ENCODE data around the gene KCNIP1. TPM values are rescaled to one million over a fixed set of nuclear protein-coding genes. Genes with fewer than 3 reads are reported as not detected.
"Not testable (repeated sequence)": the region's sequence is repeated elsewhere in the genome, so short reads cannot be mapped to it uniquely, and the experiment has no call there.

The KCNIP1 gene
- total RNA-seq, 1 donor from 2014 or later: not detected

GRCh38 chr5:170536525-170536924 lies 32.7 kb downstream of the KCNIP1 start:
- no peak for DNase-seq (ENCODE audit: low read depth, low spot score)

GRCh38 chr5:170537451-170538095 lies 33.8 kb downstream of the KCNIP1 start:
- no peak for DNase-seq (ENCODE audit: low read depth, low spot score)

GRCh38 chr5:170538096-170538465 lies 34.3 kb downstream of the KCNIP1 start:
- DNase-seq (ENCODE audit: low read depth, low spot score): no peak

- no peak for DNase-seq (ENCODE audit: low read depth, low spot score)
Observed at GRCh38 chr5:170538696-170539586, 35.1 kb downstream of the KCNIP1 start.

- DNase-seq (ENCODE audit: low read depth, low spot score): no peak
Observed at GRCh38 chr5:170540271-170540670, 36.5 kb downstream of the KCNIP1 start.

GRCh38 chr5:170541146-170541769 lies 37.4 kb downstream of the KCNIP1 start:
- DNase-seq (ENCODE audit: low read depth, low spot score): no peak

- DNase-seq (ENCODE audit: low read depth, low spot score): no peak
Observed at GRCh38 chr5:170542691-170543293, 39.0 kb downstream of the KCNIP1 start.

- DNase-seq (ENCODE audit: low read depth, low spot score): no peak
Observed at GRCh38 chr5:170545313-170545712, 41.5 kb downstream of the KCNIP1 start.

- DNase-seq (ENCODE audit: low read depth, low spot score): no peak
Observed at GRCh38 chr5:170545811-170546210, 42.0 kb downstream of the KCNIP1 start.

- DNase-seq (ENCODE audit: low read depth, low spot score): no peak
Observed at GRCh38 chr5:170546282-170546681, 42.5 kb downstream of the KCNIP1 start.

- not testable (repeated sequence) for DNase-seq (ENCODE audit: low read depth, low spot score)
Observed at GRCh38 chr5:170550382-170550781, 46.6 kb downstream of the KCNIP1 start.

- no peak for DNase-seq (ENCODE audit: low read depth, low spot score)
Observed at GRCh38 chr5:170551076-170551475, 47.3 kb downstream of the KCNIP1 start.

- no peak for DNase-seq (ENCODE audit: low read depth, low spot score)
Observed at GRCh38 chr5:170551622-170552021, 47.8 kb downstream of the KCNIP1 start.

- no peak for DNase-seq (ENCODE audit: low read depth, low spot score)
Observed at GRCh38 chr5:170552621-170553115, 48.8 kb downstream of the KCNIP1 start.

GRCh38 chr5:170553218-170553617 lies 49.4 kb downstream of the KCNIP1 start:
- DNase-seq (ENCODE audit: low read depth, low spot score): no peak

GRCh38 chr5:170554521-170555267 lies 50.9 kb downstream of the KCNIP1 start:
- DNase-seq (ENCODE audit: low read depth, low spot score): no peak

GRCh38 chr5:170557314-170557713 lies 53.5 kb downstream of the KCNIP1 start:
- DNase-seq (ENCODE audit: low read depth, low spot score): no peak

GRCh38 chr5:170559296-170559695 lies 55.5 kb downstream of the KCNIP1 start:
- no peak for DNase-seq (ENCODE audit: low read depth, low spot score)

GRCh38 chr5:170560938-170561337 lies 57.1 kb downstream of the KCNIP1 start:
- DNase-seq (ENCODE audit: low read depth, low spot score): no peak

GRCh38 chr5:170562166-170562874 lies 58.5 kb downstream of the KCNIP1 start:
- no peak for DNase-seq (ENCODE audit: low read depth, low spot score)

Measured in pulmonary artery endothelial cell (primary cell).